Endothelial cell of umbilical vein (primary cell): ENCODE data around the gene RTP3.

Experiments used
- CTCF ChIP-seq, 2 donors: IDR thresholded peaks; 1 replicate in 1 of 2; 2 replicates in 1 of 2; pipeline ENCODE4 v1.5.1; 2011; ENCODE audit warnings: low read length in 2 of 2, mild to moderate bottlenecking in 2 of 2, moderate library complexity in 2 of 2, control low read depth in 1 of 2, inconsistent platforms in 1 of 2, low read depth in 1 of 2; ENCODE audit not compliant: insufficient read depth in 1 of 2; ENCODE audit errors: extremely low read depth in 1 of 2
- EZH2 ChIP-seq: IDR thresholded peaks from 2 replicates; pipeline ENCODE4 v1.6.1; 2012; ENCODE audit warnings: borderline replicate concordance, low read depth, mild to moderate bottlenecking, moderate library complexity, low read length, inconsistent platforms; ENCODE audit not compliant: severe bottlenecking
- FOS ChIP-seq: IDR thresholded peaks from 2 replicates; pipeline ENCODE4 v1.6.1; 2011; ENCODE audit warnings: mild to moderate bottlenecking, low read length, moderate library complexity, borderline replicate concordance; ENCODE audit not compliant: insufficient read depth
- JUN ChIP-seq: IDR thresholded peaks from 2 replicates; pipeline ENCODE4 v1.6.1; 2011; ENCODE audit warnings: borderline replicate concordance, low read depth; ENCODE audit not compliant: insufficient read length, insufficient read depth
- POLR2A ChIP-seq: IDR thresholded peaks from 2 replicates; pipeline ENCODE4 v1.6.1; 2012; ENCODE audit warnings: low read depth, mild to moderate bottlenecking, control low read depth, low read length
- POLR2AphosphoS5 ChIP-seq: IDR thresholded peaks from 2 replicates; pipeline ENCODE4 v1.6.1; 2012; ENCODE audit warnings: low read depth, mild to moderate bottlenecking, control low read depth, low read length, moderate library complexity; ENCODE audit not compliant: insufficient read depth

- TF ChIP-seq EZH2, result no peak
- no peak for TF ChIP-seq CTCF (IDR thresholded peaks at IDR 0.05; ENCODE audit: extremely low read depth in 1 of 2, insufficient read depth in 1 of 2, low read depth in 1 of 2, low read length in 2 of 2)
- no peak for TF ChIP-seq POLR2A
- no peak for TF ChIP-seq JUN
- no peak for TF ChIP-seq POLR2AphosphoS5
- TF ChIP-seq FOS, result no peak
Measured at GRCh38 chr3:46453526-46454208, 44.1 kb upstream of the RTP3 start.
